Gastrocnemius medialis (tissue), 4 donors: ENCODE results near the gene RPAP2.

ENCODE experiments used
- POLR2A ChIP-seq, 2 donors: fragments of 450-650 bp; IDR thresholded peaks; one replicate each; pipeline ENCODE4 v1.6.1; 2017; ENCODE audit warnings: antibody characterized with exemption in 2 of 2, mild to moderate bottlenecking in 2 of 2, moderate library complexity in 2 of 2
- TF ChIP-seq, protein P1 (sequence below), 5 experiments: fragments of 450-650 bp in 3 of 5; fragments of 200-600 bp in 2 of 5; sonication (generic) in 2 of 5; IDR thresholded peaks in 4 of 5; conservative IDR thresholded peaks in 1 of 5; 1 replicate in 4 of 5; 2 replicates in 1 of 5; pipeline ENCODE4 v1.5.1; 2016 to 2019; ENCODE audit warnings: antibody characterized with exemption in 5 of 5, mild to moderate bottlenecking in 3 of 5, moderate library complexity in 3 of 5

GRCh38 chr1:92317836-92318493 is 19.1 kb downstream of the RPAP2 start:
- no peak for TF ChIP-seq POLR2A (IDR thresholded peaks at IDR 0.05)
- TF ChIP-seq, protein P1, sequence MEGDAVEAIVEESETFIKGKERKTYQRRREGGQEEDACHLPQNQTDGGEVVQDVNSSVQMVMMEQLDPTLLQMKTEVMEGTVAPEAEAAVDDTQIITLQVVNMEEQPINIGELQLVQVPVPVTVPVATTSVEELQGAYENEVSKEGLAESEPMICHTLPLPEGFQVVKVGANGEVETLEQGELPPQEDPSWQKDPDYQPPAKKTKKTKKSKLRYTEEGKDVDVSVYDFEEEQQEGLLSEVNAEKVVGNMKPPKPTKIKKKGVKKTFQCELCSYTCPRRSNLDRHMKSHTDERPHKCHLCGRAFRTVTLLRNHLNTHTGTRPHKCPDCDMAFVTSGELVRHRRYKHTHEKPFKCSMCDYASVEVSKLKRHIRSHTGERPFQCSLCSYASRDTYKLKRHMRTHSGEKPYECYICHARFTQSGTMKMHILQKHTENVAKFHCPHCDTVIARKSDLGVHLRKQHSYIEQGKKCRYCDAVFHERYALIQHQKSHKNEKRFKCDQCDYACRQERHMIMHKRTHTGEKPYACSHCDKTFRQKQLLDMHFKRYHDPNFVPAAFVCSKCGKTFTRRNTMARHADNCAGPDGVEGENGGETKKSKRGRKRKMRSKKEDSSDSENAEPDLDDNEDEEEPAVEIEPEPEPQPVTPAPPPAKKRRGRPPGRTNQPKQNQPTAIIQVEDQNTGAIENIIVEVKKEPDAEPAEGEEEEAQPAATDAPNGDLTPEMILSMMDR (IDR thresholded peaks at IDR 0.05 in 4 of 5, conservative IDR thresholded peaks at IDR 0.05 in 1 of 5), result no peak
